Activated naive CD8-positive, alpha-beta T cell treated with anti-CD3 and anti-CD28 coated beads for 36 hours (primary cell): Measurements from ENCODE around the gene SOBP. TPM values are rescaled to one million over a fixed set of nuclear protein-coding genes. Genes with fewer than 3 reads are reported as not detected.

Source experiments
- DNase-seq: peaks from one replicate; pipeline ENCODE4 v3.0.0; 2021
- H3K27ac Mint-ChIP-seq: one replicate; pipeline ENCODE4 v1.8.0; 2022; ENCODE audit warnings: mild to moderate bottlenecking, moderate library complexity, mixed read lengths
- H3K27me3 Mint-ChIP-seq: one replicate; pipeline ENCODE4 v1.8.0; 2022; ENCODE audit warnings: mild to moderate bottlenecking, mixed read lengths
- H3K36me3 Mint-ChIP-seq: one replicate; pipeline ENCODE4 v1.8.0; 2021; ENCODE audit warnings: mild to moderate bottlenecking, mixed read lengths
- H3K4me1 Mint-ChIP-seq: one replicate; pipeline ENCODE4 v1.8.0; 2021; ENCODE audit warnings: mixed read lengths
- H3K4me3 Mint-ChIP-seq: one replicate; pipeline ENCODE4 v1.8.0; 2022; ENCODE audit warnings: mild to moderate bottlenecking, moderate library complexity, mixed read lengths
- H3K9me3 Mint-ChIP-seq: one replicate; pipeline ENCODE4 v1.8.0; 2022; ENCODE audit warnings: mixed read lengths
- total RNA-seq, 2 experiments: library from RNA; stranded (reverse); gene quantifications; one replicate each; pipeline ENCODE4 v1.2.3, GENCODE V29; 2021

Gene SOBP
- total RNA-seq, 2 experiments from 2014 or later, result 0.70 to 2.1 TPM

DNA sequence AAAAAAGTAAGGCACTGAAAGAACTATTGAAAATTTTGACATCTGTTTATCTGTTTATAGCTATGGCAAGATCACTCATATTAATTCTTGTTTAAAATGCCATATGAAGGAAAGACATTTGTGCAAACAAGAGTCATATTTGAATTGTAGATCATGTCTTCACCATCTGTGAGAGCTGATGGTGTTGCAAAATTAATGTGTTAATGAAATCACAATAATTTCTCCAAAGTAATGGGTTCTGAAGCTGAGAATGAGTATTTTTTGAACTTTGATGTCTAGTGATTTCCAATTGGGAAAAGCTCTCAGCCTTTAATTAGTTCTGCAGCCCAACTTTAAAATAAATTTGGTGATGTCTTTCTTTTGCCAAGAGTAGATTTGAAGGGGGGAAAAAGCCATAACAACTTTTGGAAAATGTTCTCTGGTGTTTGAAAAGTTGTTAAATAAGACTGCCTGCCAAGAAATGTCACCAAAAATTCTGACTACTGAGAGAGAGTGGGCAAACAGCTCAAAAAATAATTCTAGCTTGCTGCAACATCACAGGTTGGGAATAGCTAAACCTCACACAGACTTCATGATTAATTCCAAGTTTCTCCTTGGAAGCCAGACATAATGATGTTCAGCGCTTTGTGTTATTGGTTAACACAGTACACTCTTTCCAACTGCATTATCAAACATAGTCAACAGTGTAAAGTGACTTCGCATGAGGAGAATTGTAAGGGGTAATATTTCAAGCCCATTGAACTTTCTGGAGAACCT, 142.6 kb downstream of the SOBP start:
- no peak overlapping the region for H3K4me3 Mint-ChIP-seq
- no peak for DNase-seq

DNA sequence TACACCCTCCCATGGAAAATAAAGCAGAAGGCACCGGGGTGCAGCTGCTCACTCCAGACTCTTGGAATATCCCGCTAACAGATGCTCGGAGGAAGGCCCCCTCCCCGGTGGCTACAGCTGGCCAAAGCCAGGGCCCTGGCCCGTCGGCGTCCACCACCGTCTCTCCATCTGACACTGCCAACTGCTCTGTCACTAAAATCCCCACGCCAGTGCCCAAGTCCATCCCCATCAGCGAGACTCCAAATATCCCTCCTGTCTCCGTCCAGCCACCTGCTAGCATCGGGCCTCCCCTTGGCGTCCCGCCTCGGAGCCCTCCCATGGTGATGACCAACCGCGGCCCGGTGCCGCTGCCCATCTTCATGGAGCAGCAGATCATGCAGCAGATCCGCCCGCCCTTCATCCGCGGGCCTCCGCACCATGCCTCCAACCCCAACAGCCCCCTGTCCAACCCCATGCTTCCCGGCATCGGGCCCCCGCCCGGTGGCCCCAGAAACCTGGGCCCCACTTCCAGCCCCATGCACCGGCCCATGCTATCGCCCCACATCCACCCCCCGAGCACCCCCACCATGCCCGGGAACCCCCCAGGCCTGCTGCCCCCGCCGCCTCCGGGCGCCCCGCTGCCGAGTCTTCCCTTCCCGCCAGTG, 143.9 kb downstream of the SOBP start:
- H3K4me3 Mint-ChIP-seq, result peak overlapping the region; percentile 61
- H3K36me3 Mint-ChIP-seq, result no peaks in the 10 kb centered on the region
- peaks cover 59% of the 10 kb centered on the region for H3K27me3 Mint-ChIP-seq
- DNase-seq, result no peak
- H3K4me1 Mint-ChIP-seq, result peaks cover 11% of the 10 kb centered on the region
- no peaks in the 10 kb centered on the region for H3K9me3 Mint-ChIP-seq
- H3K27ac Mint-ChIP-seq, result no peak overlapping the region

More for the DNA sequence above, 142.6 kb downstream of the SOBP start:
- Mint-ChIP-seq H3K9me3 (no peaks in the 10 kb centered on the region), H3K36me3 (no peaks in the 10 kb centered on the region), H3K27me3 (peaks cover 59% of the 10 kb centered on the region), H3K4me1 (peaks cover 6% of the 10 kb centered on the region), H3K27ac (no peak overlapping the region)

- peak; percentile 36 for DNase-seq
- H3K27ac Mint-ChIP-seq, result no peak overlapping the region
- H3K36me3 Mint-ChIP-seq, result no peaks in the 10 kb centered on the region
- H3K9me3 Mint-ChIP-seq, result no peaks in the 10 kb centered on the region
- H3K4me3 Mint-ChIP-seq, result peak overlapping the region; percentile 61
- peaks cover 11% of the 10 kb centered on the region for H3K4me1 Mint-ChIP-seq
- peaks cover 59% of the 10 kb centered on the region for H3K27me3 Mint-ChIP-seq
Observed at GRCh38 chr6:107634324-107635056, 144.6 kb downstream of the SOBP start.

DNA sequence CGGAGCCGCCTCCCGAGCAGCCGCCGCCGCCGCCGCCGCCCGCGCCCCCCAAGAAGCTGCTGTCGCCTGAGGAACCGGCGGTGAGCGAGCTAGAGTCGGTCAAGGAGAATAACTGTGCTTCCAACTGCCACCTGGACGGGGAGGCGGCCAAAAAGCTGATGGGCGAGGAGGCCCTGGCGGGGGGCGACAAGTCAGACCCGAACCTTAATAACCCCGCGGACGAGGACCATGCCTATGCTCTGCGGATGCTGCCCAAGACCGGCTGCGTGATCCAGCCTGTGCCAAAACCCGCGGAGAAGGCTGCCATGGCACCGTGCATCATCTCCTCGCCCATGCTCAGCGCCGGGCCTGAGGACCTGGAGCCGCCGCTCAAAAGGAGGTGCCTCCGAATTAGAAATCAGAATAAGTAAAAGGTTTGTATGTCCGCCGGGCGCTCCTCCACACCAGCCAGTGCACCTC, 145.2 kb downstream of the SOBP start:
- Mint-ChIP-seq H3K4me3 (peak overlapping the region; percentile 25), H3K27ac (no peak overlapping the region), H3K36me3 (no peaks in the 10 kb centered on the region), H3K4me1 (peaks cover 11% of the 10 kb centered on the region), H3K9me3 (no peaks in the 10 kb centered on the region), H3K27me3 (peaks cover 59% of the 10 kb centered on the region)
- DNase-seq, result no peak

DNA sequence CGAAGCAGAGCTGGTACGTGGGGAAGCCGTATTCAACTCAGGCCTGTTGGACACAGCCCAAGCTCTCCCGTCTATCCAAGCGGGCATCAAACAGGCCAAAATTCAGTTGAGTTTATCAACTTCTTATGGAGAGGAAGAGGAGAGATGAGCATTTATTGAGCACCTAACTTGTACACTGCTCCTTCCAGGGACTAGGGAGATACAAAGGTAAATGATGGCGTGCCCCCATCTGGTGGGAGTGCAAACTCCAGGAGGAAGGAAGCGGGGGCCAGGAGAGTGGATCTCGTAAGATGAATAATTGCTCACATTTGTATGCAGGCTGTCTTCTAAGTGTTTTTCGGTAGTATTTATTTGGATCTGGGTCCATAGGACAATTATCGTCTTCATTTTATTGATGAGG, 146.6 kb downstream of the SOBP start:
- no peak for DNase-seq
- no peak overlapping the region for H3K27ac Mint-ChIP-seq
- peaks cover 11% of the 10 kb centered on the region for H3K4me1 Mint-ChIP-seq
- H3K27me3 Mint-ChIP-seq, result peaks cover 54% of the 10 kb centered on the region
- H3K9me3 Mint-ChIP-seq, result no peaks in the 10 kb centered on the region
- H3K4me3 Mint-ChIP-seq, result no peak overlapping the region
- no peaks in the 10 kb centered on the region for H3K36me3 Mint-ChIP-seq

DNA sequence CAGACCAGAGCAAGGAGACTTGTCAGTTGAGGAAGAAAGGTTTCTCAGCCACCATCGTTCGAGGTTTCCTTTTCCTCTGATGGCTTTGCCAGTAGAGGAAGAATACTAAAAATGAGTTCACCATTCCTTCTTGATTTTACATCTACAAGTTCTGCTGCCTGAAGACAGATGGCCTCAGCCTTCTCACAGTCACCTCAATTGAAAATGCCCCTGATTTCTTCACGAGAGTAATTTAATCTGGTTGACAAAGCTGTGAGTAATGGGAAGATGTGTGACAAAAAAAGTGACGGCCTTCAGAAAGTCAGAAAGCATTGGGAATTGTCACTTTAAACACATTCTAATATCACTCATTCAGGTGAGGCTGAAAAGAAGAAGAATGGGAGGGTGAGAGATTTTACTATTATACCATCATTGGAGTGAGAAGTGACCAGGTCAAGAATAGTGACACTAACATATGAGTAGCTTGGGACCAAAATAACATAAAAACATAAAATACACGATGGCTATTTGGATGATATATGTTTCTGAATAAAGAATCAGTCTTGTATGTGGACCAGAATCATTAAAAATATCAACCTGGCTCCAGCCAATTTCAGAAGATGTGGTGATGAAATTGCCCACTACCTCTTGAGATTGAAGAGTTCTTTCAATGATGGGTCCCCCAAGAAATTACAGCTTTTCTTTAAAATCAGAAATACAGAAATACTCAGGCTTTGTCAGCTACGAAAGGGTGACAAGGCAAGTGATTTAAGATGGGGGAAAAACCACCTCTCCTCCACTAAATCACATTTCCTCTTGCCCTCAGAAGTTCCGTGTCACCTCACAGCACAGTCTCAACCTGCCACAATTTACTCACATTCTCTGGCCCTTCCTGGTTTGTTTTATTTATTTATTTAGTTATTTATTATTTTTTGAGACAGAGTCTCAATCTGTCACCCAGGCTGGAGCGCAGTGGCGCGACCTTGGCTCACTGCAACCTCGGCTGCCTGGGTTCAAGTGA, 147.7 kb downstream of the SOBP start:
- Mint-ChIP-seq H3K36me3 (no peaks in the 10 kb centered on the region), H3K9me3 (no peaks in the 10 kb centered on the region), H3K27ac (no peak overlapping the region), H3K4me3 (no peak overlapping the region), H3K4me1 (peaks cover 11% of the 10 kb centered on the region), H3K27me3 (peaks cover 43% of the 10 kb centered on the region)
- no peak for DNase-seq

DNA sequence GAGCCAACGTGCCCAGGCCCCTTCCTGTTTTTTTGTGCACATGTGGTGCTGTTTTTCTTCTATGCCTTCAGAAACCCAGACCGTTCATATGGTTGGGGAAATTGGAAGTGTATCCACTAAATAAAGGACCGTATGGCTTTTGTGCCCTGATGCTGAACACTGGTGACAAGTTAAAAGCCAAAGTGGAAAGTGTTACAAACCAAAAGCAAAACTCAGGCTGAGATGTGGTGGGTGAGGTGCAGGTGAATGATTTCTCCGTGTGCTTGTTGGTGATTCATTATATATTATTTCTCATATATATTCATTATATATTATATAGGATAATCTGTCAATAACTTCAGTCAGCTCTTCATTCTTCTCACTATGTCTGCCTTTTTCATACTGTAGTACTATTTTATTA, 148.6 kb downstream of the SOBP start:
- H3K4me1 Mint-ChIP-seq, result peaks cover 7% of the 10 kb centered on the region
- peaks cover 35% of the 10 kb centered on the region for H3K27me3 Mint-ChIP-seq
- H3K36me3 Mint-ChIP-seq, result no peaks in the 10 kb centered on the region
- H3K4me3 Mint-ChIP-seq, result no peak overlapping the region
- no peaks in the 10 kb centered on the region for H3K9me3 Mint-ChIP-seq
- H3K27ac Mint-ChIP-seq, result no peak overlapping the region
- no peak for DNase-seq

- Mint-ChIP-seq H3K36me3 (no peaks in the 10 kb centered on the region), H3K4me3 (no peak overlapping the region), H3K27me3 (peaks cover 25% of the 10 kb centered on the region), H3K27ac (no peak overlapping the region), H3K4me1 (peaks cover 5% of the 10 kb centered on the region), H3K9me3 (no peaks in the 10 kb centered on the region)
- DNase-seq, result no peak
Observed at GRCh38 chr6:107639511-107639910, 149.6 kb downstream of the SOBP start.

DNA sequence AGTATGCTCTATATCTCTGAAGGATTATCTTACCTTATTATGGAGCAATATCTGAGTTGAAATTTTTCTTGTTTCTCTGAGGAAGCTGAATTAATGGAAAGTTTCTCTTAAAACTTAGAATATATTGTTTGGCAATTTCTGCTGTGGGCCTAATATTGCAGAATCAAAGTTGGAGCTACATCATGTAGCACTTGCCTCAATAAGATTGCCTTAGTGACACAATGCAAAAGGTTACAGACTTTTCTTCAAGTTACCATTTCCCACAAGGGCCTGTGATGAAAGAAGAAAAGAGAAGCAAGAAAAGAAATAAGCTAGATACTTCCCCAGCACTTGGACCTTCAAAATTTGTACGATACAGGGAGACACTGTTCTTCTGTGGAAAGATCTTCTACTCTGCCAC, 151.2 kb downstream of the SOBP start:
- H3K4me1 Mint-ChIP-seq, result peaks cover 5% of the 10 kb centered on the region
- H3K4me3 Mint-ChIP-seq, result no peak overlapping the region
- DNase-seq, result no peak
- no peaks in the 10 kb centered on the region for H3K9me3 Mint-ChIP-seq
- H3K36me3 Mint-ChIP-seq, result no peaks in the 10 kb centered on the region
- H3K27ac Mint-ChIP-seq, result no peak overlapping the region
- peaks cover 14% of the 10 kb centered on the region for H3K27me3 Mint-ChIP-seq

DNA sequence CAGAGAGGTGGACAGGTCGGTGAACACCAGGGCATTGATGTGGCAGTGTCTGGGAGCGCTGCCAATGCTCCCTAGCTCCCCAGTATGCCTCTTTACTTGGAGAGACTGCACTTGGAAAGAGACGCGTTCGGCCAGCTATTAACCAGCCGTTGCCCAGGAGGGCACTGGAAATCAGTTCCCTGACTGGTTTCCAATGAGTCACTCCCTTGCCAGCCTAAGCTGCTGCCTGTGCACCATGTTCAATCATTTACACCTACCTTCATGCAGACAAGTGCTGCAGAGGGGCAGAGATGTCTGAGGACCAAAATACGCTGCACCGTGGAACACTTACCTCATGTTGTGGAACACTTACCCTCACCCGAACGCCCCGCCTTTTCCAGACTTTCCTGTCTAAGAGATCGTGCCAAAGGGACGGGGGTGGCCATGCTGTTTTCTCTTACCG, 151.6 kb downstream of the SOBP start:
- Mint-ChIP-seq H3K4me3 (no peak overlapping the region), H3K36me3 (no peaks in the 10 kb centered on the region), H3K4me1 (peaks cover 5% of the 10 kb centered on the region), H3K9me3 (no peaks in the 10 kb centered on the region), H3K27ac (no peak overlapping the region), H3K27me3 (peaks cover 9% of the 10 kb centered on the region)
- no peak for DNase-seq

- Mint-ChIP-seq H3K4me3 (no peak overlapping the region), H3K4me1 (peaks cover 5% of the 10 kb centered on the region), H3K9me3 (no peaks in the 10 kb centered on the region), H3K27ac (no peak overlapping the region), H3K36me3 (no peaks in the 10 kb centered on the region), H3K27me3 (peaks cover 2% of the 10 kb centered on the region)
- no peak for DNase-seq
Observed at GRCh38 chr6:107642095-107642860, 152.4 kb downstream of the SOBP start.

GRCh38 chr6:107642861-107643328, 153.0 kb downstream of the SOBP start:
- Mint-ChIP-seq H3K27me3 (no peaks in the 10 kb centered on the region), H3K27ac (no peak overlapping the region), H3K4me3 (no peak overlapping the region), H3K9me3 (no peaks in the 10 kb centered on the region), H3K36me3 (no peaks in the 10 kb centered on the region), H3K4me1 (peaks cover 3% of the 10 kb centered on the region)
- no peak for DNase-seq

DNA sequence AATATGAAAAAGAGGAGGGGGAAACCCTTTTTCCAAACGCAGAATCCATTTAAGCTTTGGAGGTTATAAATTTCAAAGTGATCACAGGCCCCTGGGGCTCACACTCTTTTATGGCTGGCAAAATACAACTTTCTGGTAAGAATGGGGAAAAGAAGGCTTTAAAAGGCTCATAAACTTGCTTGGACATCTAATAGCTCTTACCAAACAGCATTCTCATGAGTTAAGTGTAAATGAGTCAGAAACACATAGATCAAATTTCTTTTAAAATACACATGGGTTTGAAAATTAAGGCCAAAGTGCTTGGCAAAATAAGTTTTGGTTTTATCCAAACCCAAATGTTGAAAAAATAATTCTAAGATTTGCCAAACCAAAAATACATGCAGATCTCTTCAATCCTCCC, 154.6 kb downstream of the SOBP start:
- no peak for DNase-seq
- Mint-ChIP-seq H3K27me3 (no peaks in the 10 kb centered on the region), H3K27ac (no peak overlapping the region), H3K4me1 (no peaks in the 10 kb centered on the region), H3K4me3 (no peak overlapping the region), H3K36me3 (no peaks in the 10 kb centered on the region), H3K9me3 (no peaks in the 10 kb centered on the region)

GRCh38 chr6:107645740-107646139, 155.8 kb downstream of the SOBP start:
- Mint-ChIP-seq H3K9me3 (no peaks in the 10 kb centered on the region), H3K27ac (no peak overlapping the region), H3K4me3 (no peak overlapping the region), H3K4me1 (no peaks in the 10 kb centered on the region), H3K36me3 (no peaks in the 10 kb centered on the region), H3K27me3 (no peaks in the 10 kb centered on the region)
- DNase-seq, result no peak
